ENCODE data around the gene CCDC188. TPM values are rescaled to one million over a fixed set of nuclear protein-coding genes. Genes with fewer than 3 reads are reported as not detected.
A peak's percentile ranks its signal among the peaks of the same experiment; 100 is the strongest.

CCDC188 gene
- total and polyA plus RNA-seq, 12 donors = 0.30 to 19.0 (median 0.77) TPM; not detected in 2

GRCh38 chr22:20137671-20138416, 13.0 kb downstream of the CCDC188 start:
- TF ChIP-seq POLR2A (IDR thresholded peaks at IDR 0.05) (no peak), CTCF (IDR thresholded peaks at IDR 0.05) (no peak)
- WGBS, 4 donors = 49 to 65% (median 55%) methylated on average over 11 to 26 of the region's 26 CpGs
- DNase-seq = no peak
- Histone ChIP-seq H3K36me3 (replicated peaks in 1 of 2) (peaks cover 0 to 5% of the 10 kb centered on the region in 2 donors), H3K4me3 (no peak overlapping the region), H3K27ac (peak overlapping the region in 1 of 5 donors; percentile 17), H3K4me1 (replicated peaks in 1 of 2) (peaks cover 11 to 42% of the 10 kb centered on the region in 2 donors), H3K9me3 (replicated peaks in 1 of 3) (no peaks in the 10 kb centered on the region), H3K27me3 (no peaks in the 10 kb centered on the region)
- intact Hi-C loops (cut with DNase I) = no loop called here

GRCh38 chr22:20137113-20137512, 13.7 kb downstream of the CCDC188 start:
- H3K9me3 ChIP-seq (replicated peaks in 1 of 3) = no peaks in the 10 kb centered on the region
- WGBS, 4 donors = 85 to 88% (median 86%) methylated on average over 3 to 13 of the region's 13 CpGs; no CpG with 5 or more reads in 1 of the 4 donors
- H3K4me3 ChIP-seq = no peak overlapping the region
- H3K4me1 ChIP-seq (replicated peaks in 1 of 2) = peaks cover 17 to 48% of the 10 kb centered on the region in 2 donors
- H3K27ac ChIP-seq = peak overlapping the region in 1 of 5 donors; percentile 17
- intact Hi-C loops (cut with DNase I) = no loop called here
- H3K36me3 ChIP-seq (replicated peaks in 1 of 2) = peaks cover 0 to 5% of the 10 kb centered on the region in 2 donors
- DNase-seq = no peak
- no peaks in the 10 kb centered on the region for H3K27me3 ChIP-seq
- TF ChIP-seq CTCF (IDR thresholded peaks at IDR 0.05) (no peak), POLR2A (IDR thresholded peaks at IDR 0.05) (no peak)

- Histone ChIP-seq H3K4me1 (replicated peaks in 1 of 2) (peaks cover 17 to 48% of the 10 kb centered on the region in 2 donors), H3K4me3 (no peak overlapping the region), H3K36me3 (replicated peaks in 1 of 2) (peaks cover 0 to 5% of the 10 kb centered on the region in 2 donors), H3K9me3 (replicated peaks in 1 of 3) (no peaks in the 10 kb centered on the region), H3K27me3 (no peaks in the 10 kb centered on the region), H3K27ac (no peak overlapping the region)
- TF ChIP-seq POLR2A (IDR thresholded peaks at IDR 0.05) = no peak
- TF ChIP-seq CTCF (IDR thresholded peaks at IDR 0.05) = no peak
- intact Hi-C loops (cut with DNase I) = no loop called here
- WGBS, 4 donors = 81 to 97% (median 93%) methylated on average over 5 of the region's 5 CpGs
- DNase-seq = no peak
Observed at GRCh38 chr22:20136603-20136873, 14.3 kb downstream of the CCDC188 start.

- no peaks in the 10 kb centered on the region for H3K27me3 ChIP-seq
- no peak overlapping the region for H3K4me3 ChIP-seq
- H3K9me3 ChIP-seq (replicated peaks in 1 of 3) = no peaks in the 10 kb centered on the region
- peaks cover 17 to 48% of the 10 kb centered on the region in 2 donors for H3K4me1 ChIP-seq (replicated peaks in 1 of 2)
- H3K27ac ChIP-seq = no peak overlapping the region
- no peak for TF ChIP-seq POLR2A (IDR thresholded peaks at IDR 0.05)
- TF ChIP-seq CTCF (IDR thresholded peaks at IDR 0.05) = no peak
- intact Hi-C loops (cut with DNase I) = no loop called here
- no peak for DNase-seq
- 79 to 88% (median 87%) methylated on average over 13 to 25 of the region's 25 CpGs for WGBS, 4 donors
- H3K36me3 ChIP-seq (replicated peaks in 1 of 2) = peaks cover 0 to 5% of the 10 kb centered on the region in 2 donors
Observed at GRCh38 chr22:20135806-20136602, 14.9 kb downstream of the CCDC188 start.

Measured in adrenal gland (tissue), 12 donors.